Mononuclear cell (primary cell): ENCODE results near the gene GPR135. TPM values are rescaled to one million over a fixed set of nuclear protein-coding genes. Genes with fewer than 3 reads are reported as not detected.

ENCODE experiments used
- H3K27me3 ChIP-seq: 2 replicates; pipeline ENCODE4 v1.6.0; 2011; ENCODE audit warnings: low read length, control low read depth; ENCODE audit not compliant: insufficient read depth
- H3K4me1 ChIP-seq: 2 replicates; pipeline ENCODE4 v1.5.1; 2011; ENCODE audit warnings: mild to moderate bottlenecking, low read length, control low read depth; ENCODE audit not compliant: insufficient read depth
- H3K4me3 ChIP-seq: 2 replicates; pipeline ENCODE4 v1.5.1; 2011; ENCODE audit warnings: mild to moderate bottlenecking, low read length, moderate library complexity
- H3K9me3 ChIP-seq: 2 replicates; pipeline ENCODE4 v1.5.1; 2011; ENCODE audit warnings: low read depth, mild to moderate bottlenecking, control low read depth, low read length
- total RNA-seq: library from RNA; depleted of rRNA; stranded (reverse); fragments of >200 nt; gene quantifications from one replicate; pipeline ENCODE4 v1.2.3, GENCODE V29; 2012

The GPR135 gene
- total RNA-seq, 1 donor: 0.63 TPM

DNA sequence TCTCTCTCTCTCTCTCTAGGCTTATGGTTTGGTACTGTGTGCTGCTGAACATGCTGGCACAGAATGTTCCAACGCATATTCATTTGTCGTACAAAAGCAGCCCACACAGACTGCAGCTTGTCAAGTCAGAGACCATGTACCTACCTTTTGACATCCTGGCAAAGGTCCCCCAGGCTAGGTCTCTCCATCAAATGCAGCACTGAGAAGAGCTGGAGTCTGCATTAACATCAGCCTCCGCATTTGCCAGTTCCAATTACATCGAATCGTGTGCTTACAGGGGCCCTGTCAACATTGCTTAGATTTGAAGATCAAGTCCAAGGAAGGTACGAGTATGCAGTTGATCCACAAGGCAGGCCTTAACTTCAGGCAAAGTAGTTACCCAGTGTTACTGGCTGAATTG lies 47.9 kb downstream of the GPR135 start:
- Histone ChIP-seq H3K4me1 (peaks cover 5% of the 10 kb centered on the region), H3K9me3 (no peaks in the 10 kb centered on the region), H3K27me3 (no peaks in the 10 kb centered on the region), H3K4me3 (no peak overlapping the region)

DNA sequence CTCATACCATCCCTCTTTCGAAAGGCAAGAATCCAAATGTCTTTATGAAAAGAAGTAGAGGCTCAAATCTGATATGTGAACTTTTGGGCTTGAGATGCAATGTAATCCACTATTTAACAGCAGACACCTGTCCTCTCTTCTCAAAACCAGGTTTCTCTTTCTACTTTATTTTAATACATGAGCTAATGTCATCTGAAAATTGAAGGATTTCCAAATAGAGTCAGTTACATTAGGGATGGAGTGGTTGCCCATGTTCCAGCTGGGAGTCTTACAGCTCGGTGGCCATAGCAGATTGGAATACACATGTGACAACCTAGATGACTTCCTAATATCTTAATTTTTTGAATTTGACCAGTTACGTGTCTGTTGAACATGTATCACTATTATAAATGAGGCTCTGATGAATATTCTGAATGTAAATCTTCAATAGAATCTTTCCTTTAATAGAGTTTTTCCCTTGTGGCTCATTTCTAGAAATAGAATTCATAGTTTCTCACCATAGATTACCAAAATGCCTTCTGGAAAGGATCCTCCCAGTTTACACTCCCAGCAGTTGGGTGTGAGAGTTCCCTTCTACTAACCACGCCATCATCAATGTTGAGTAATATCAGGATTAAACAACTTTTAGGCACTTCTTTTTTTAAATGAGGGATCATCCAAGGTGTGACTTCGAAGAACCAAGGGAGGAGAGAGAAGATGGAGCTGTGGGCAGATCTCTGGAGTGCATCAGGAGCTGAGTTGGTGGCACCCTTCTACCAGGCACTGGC lies 49.2 kb downstream of the GPR135 start:
- H3K4me1 ChIP-seq: no peaks in the 10 kb centered on the region
- H3K27me3 ChIP-seq: no peaks in the 10 kb centered on the region
- H3K4me3 ChIP-seq: no peak overlapping the region
- H3K9me3 ChIP-seq: no peaks in the 10 kb centered on the region

Other genes starting within 250 kb of the GPR135 start
- 5.0 TPM for gene L3HYPDH, start 19.0 kb upstream of the GPR135 start, total RNA-seq
- 41.5 TPM for gene JKAMP, start 19.1 kb upstream of the GPR135 start, total RNA-seq
- 0.84 TPM for gene CCDC175, start 111.4 kb upstream of the GPR135 start, total RNA-seq